ENCODE data around the gene SCNN1B. TPM values are rescaled to one million over a fixed set of nuclear protein-coding genes. Genes with fewer than 3 reads are reported as not detected.

SCNN1B gene
- total RNA-seq, 1 experiment from 2014 or later = not detected

DNA sequence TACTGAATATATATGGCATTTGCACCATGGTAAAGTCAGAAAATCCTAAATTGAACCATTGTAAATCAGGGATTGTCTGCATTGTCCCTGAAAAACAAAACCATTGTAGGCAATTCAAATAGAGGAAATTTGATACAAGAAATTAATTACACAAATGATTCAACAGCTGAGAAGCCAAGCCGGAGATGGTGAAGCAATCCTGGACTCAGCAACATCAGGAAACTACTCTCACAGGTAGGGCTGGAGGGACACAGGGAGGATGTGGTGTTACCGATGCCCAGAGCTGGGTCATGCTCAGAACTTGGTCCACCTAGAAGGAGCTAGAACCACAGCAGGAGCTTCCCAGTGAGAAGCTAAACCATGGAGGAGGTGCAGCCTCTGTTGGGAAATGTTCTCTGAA, 18.5 kb upstream of the SCNN1B start:
- POLR2A ChIA-PET = no interaction called here
- intact Hi-C loops (cut with micrococcal nuclease; ENCODE audit: unreplicated experiment) = no loop called here
- CTCF ChIA-PET = no interaction called here
- Histone ChIP-seq H3K4me3 (ENCODE audit: low read depth, low read length) (no peak overlapping the region), H3K9me3 (no peaks in the 10 kb centered on the region), H3K4me1 (no peaks in the 10 kb centered on the region), H3K27me3 (replicated peaks; ENCODE audit: control insufficient read depth, insufficient read depth, low read length) (no peaks in the 10 kb centered on the region), H3K36me3 (ENCODE audit: control insufficient read depth, insufficient read depth, low read length) (no peaks in the 10 kb centered on the region)
- Mint-ChIP-seq H3K27ac (ENCODE audit: unreplicated experiment) (no peak overlapping the region), H3K4me1 (ENCODE audit: low read depth, unreplicated experiment) (no peaks in the 10 kb centered on the region), H3K27me3 (ENCODE audit: insufficient read depth, unreplicated experiment) (peaks cover 5% of the 10 kb centered on the region), H3K4me3 (ENCODE audit: unreplicated experiment) (no peak overlapping the region), H3K9me3 (ENCODE audit: unreplicated experiment) (no peaks in the 10 kb centered on the region), H3K36me3 (ENCODE audit: insufficient read depth, unreplicated experiment) (no peaks in the 10 kb centered on the region)
- no peak for DNase-seq
- TF ChIP-seq, protein P1, sequence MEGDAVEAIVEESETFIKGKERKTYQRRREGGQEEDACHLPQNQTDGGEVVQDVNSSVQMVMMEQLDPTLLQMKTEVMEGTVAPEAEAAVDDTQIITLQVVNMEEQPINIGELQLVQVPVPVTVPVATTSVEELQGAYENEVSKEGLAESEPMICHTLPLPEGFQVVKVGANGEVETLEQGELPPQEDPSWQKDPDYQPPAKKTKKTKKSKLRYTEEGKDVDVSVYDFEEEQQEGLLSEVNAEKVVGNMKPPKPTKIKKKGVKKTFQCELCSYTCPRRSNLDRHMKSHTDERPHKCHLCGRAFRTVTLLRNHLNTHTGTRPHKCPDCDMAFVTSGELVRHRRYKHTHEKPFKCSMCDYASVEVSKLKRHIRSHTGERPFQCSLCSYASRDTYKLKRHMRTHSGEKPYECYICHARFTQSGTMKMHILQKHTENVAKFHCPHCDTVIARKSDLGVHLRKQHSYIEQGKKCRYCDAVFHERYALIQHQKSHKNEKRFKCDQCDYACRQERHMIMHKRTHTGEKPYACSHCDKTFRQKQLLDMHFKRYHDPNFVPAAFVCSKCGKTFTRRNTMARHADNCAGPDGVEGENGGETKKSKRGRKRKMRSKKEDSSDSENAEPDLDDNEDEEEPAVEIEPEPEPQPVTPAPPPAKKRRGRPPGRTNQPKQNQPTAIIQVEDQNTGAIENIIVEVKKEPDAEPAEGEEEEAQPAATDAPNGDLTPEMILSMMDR (IDR thresholded peaks at IDR 0.05; ENCODE audit: insufficient read depth in 1 of 2, low read depth in 1 of 2, low read length in 1 of 2, severe bottlenecking in 1 of 2, unreplicated experiment in 1 of 2) = no peak
- BruUV-seq (replicated peaks) = no TSS peak

DNA sequence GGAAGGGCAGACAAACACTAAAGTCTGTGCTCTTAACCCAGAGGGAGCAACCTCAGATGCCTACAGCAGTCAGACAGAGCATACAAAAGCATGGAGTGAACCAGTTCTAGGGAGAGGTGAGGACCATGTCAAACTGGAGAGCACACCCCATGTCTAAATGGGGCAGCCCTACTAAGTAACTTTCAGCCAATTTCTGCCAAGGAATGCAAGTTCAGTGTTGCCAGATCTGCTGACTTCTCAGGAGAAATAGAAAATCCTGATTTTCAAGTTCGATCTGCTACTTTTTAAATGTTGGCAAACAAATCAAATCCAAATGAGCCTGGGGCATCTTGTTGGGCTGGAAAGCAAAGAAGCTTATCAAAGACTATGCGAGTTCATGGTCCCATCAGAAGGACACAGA, 17.5 kb upstream of the SCNN1B start:
- Mint-ChIP-seq H3K4me3 (ENCODE audit: unreplicated experiment) (no peak overlapping the region), H3K27ac (ENCODE audit: unreplicated experiment) (no peak overlapping the region), H3K36me3 (ENCODE audit: insufficient read depth, unreplicated experiment) (no peaks in the 10 kb centered on the region), H3K27me3 (ENCODE audit: insufficient read depth, unreplicated experiment) (peaks cover 5% of the 10 kb centered on the region), H3K4me1 (ENCODE audit: low read depth, unreplicated experiment) (no peaks in the 10 kb centered on the region), H3K9me3 (ENCODE audit: unreplicated experiment) (no peaks in the 10 kb centered on the region)
- no TSS peak for BruUV-seq (replicated peaks)
- H3K36me3 ChIP-seq (ENCODE audit: control insufficient read depth, insufficient read depth, low read length) = no peaks in the 10 kb centered on the region
- no peaks in the 10 kb centered on the region for H3K9me3 ChIP-seq
- TF ChIP-seq, protein P1 (IDR thresholded peaks at IDR 0.05; ENCODE audit: insufficient read depth in 1 of 2, low read depth in 1 of 2, low read length in 1 of 2, severe bottlenecking in 1 of 2, unreplicated experiment in 1 of 2) = no peak
- H3K4me3 ChIP-seq (ENCODE audit: low read depth, low read length) = no peak overlapping the region
- ChIA-PET POLR2A (no interaction called here), CTCF (no interaction called here)
- no peaks in the 10 kb centered on the region for H3K27me3 ChIP-seq (replicated peaks; ENCODE audit: control insufficient read depth, insufficient read depth, low read length)
- no peak for DNase-seq
- intact Hi-C loops (cut with micrococcal nuclease; ENCODE audit: unreplicated experiment) = no loop called here
- H3K4me1 ChIP-seq = no peaks in the 10 kb centered on the region

DNA sequence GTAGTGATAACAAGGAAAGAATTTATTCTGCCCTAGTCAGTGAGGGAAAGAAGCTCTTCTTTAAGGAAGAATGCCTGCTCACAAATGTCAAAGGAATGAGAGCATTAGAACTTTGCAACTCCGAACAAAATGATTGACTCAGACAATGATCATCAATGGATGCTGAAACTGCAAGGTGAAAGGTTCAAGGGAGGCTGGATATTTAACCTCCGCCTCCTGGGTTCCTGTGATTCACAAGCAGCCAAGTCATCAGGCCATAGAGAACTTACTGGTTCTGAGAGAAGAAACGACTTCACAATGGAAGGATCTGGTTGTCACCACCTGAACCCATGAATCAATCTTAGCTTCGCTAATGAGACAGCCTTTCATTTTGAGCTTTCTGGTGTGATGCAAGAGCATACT, 16.0 kb upstream of the SCNN1B start:
- no peak overlapping the region for H3K4me3 ChIP-seq (ENCODE audit: low read depth, low read length)
- Mint-ChIP-seq H3K4me3 (ENCODE audit: unreplicated experiment) (no peak overlapping the region), H3K27ac (ENCODE audit: unreplicated experiment) (no peak overlapping the region), H3K27me3 (ENCODE audit: insufficient read depth, unreplicated experiment) (peaks cover 5% of the 10 kb centered on the region), H3K36me3 (ENCODE audit: insufficient read depth, unreplicated experiment) (no peaks in the 10 kb centered on the region), H3K4me1 (ENCODE audit: low read depth, unreplicated experiment) (no peaks in the 10 kb centered on the region), H3K9me3 (ENCODE audit: unreplicated experiment) (no peaks in the 10 kb centered on the region)
- ChIA-PET POLR2A (no interaction called here), CTCF (interaction anchor here (0.5 kb wide), 1 partner anchor 46 kb away, joined by 3 read pairs; no protein-coding TSS in a partner anchor)
- TF ChIP-seq, protein P1 (IDR thresholded peaks at IDR 0.05; ENCODE audit: insufficient read depth in 1 of 2, low read depth in 1 of 2, low read length in 1 of 2, severe bottlenecking in 1 of 2, unreplicated experiment in 1 of 2) = no peak
- no peaks in the 10 kb centered on the region for H3K36me3 ChIP-seq (ENCODE audit: control insufficient read depth, insufficient read depth, low read length)
- DNase-seq = no peak
- no TSS peak for BruUV-seq (replicated peaks)
- H3K27me3 ChIP-seq (replicated peaks; ENCODE audit: control insufficient read depth, insufficient read depth, low read length) = no peaks in the 10 kb centered on the region
- H3K4me1 ChIP-seq = no peaks in the 10 kb centered on the region
- H3K9me3 ChIP-seq = no peaks in the 10 kb centered on the region
- intact Hi-C loops (cut with micrococcal nuclease; ENCODE audit: unreplicated experiment) = no loop called here
